Measurements from ENCODE around the gene ALG9. TPM values are rescaled to one million over a fixed set of nuclear protein-coding genes. Genes with fewer than 3 reads are reported as not detected.

The ALG9 gene
- polyA plus RNA-seq, 1 experiment, result 23.7 TPM

DNA sequence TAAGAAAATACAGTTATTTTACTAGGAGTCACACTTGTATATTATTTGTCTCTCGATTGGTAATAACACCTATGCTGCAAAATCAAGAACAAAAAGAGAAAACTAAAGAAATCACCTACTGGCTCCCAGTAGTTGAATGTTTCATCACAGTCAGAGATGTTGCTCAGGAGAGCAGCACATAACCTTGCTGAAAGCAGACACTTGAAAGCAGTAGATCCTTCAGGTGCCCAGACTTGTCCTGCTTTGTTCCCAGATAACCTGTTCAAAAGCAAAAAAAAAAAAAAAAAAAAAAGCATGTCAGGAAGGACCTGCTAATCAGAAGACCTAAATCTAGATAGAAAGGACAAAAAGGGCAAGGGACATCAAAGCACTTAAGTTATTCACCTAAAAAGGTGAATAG is 1.3 kb downstream of the ALG9 start:
- Histone ChIP-seq H3K27me3 (ENCODE audit: control insufficient read depth, insufficient read depth, low read length) (no peaks in the 10 kb centered on the region), H3K4me3 (ENCODE audit: low read depth, low read length) (no peak overlapping the region), H3K36me3 (ENCODE audit: control insufficient read depth, insufficient read depth, low read length) (peaks cover 3% of the 10 kb centered on the region)
- ChIA-PET POLR2A (no interaction called here), CTCF (interaction anchor here (0.6 to 2.2 kb wide), 11 partner anchors 9 to 265 kb away, joined by 3 to 9 read pairs (median 4); partner anchors contain the start of gene CFAP68)
- DNase-seq (ENCODE audit: low read depth), result no peak
- TF ChIP-seq, protein P1, sequence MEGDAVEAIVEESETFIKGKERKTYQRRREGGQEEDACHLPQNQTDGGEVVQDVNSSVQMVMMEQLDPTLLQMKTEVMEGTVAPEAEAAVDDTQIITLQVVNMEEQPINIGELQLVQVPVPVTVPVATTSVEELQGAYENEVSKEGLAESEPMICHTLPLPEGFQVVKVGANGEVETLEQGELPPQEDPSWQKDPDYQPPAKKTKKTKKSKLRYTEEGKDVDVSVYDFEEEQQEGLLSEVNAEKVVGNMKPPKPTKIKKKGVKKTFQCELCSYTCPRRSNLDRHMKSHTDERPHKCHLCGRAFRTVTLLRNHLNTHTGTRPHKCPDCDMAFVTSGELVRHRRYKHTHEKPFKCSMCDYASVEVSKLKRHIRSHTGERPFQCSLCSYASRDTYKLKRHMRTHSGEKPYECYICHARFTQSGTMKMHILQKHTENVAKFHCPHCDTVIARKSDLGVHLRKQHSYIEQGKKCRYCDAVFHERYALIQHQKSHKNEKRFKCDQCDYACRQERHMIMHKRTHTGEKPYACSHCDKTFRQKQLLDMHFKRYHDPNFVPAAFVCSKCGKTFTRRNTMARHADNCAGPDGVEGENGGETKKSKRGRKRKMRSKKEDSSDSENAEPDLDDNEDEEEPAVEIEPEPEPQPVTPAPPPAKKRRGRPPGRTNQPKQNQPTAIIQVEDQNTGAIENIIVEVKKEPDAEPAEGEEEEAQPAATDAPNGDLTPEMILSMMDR (IDR thresholded peaks at IDR 0.05; ENCODE audit: insufficient read depth, low read depth, low read length), result no peak

DNA sequence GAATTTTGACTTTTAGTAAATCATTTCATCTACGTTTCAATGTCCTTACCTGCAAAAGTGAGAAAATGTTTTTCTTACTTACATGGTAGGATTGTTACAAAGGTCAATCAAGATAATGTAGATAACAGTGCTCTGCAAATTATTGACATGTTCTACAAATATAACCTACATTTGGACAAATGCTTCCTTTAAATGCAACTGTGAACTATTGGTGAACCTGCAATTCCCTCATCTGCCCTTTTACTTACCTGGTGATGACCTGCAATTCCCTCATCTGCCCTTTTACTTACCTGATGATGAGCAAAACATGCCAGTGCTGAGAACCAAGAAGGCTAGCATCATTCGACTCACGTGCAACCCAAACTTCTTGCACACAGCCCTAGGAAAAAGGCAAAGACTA is 11.1 kb downstream of the ALG9 start:
- no peak overlapping the region for H3K4me3 ChIP-seq (ENCODE audit: low read depth, low read length)
- POLR2A ChIA-PET, result no interaction called here
- H3K27me3 ChIP-seq (ENCODE audit: control insufficient read depth, insufficient read depth, low read length), result no peaks in the 10 kb centered on the region
- H3K36me3 ChIP-seq (ENCODE audit: control insufficient read depth, insufficient read depth, low read length), result no peaks in the 10 kb centered on the region
- TF ChIP-seq, protein P1 (IDR thresholded peaks at IDR 0.05; ENCODE audit: insufficient read depth, low read depth, low read length), result no peak
- CTCF ChIA-PET, result interaction anchor here (1.0 to 2.8 kb wide), 3 partner anchors 8 to 18 kb away, joined by 3 to 9 read pairs (median 3); partner anchors contain the start of gene ALG9
- no peak for DNase-seq (ENCODE audit: low read depth)

DNA sequence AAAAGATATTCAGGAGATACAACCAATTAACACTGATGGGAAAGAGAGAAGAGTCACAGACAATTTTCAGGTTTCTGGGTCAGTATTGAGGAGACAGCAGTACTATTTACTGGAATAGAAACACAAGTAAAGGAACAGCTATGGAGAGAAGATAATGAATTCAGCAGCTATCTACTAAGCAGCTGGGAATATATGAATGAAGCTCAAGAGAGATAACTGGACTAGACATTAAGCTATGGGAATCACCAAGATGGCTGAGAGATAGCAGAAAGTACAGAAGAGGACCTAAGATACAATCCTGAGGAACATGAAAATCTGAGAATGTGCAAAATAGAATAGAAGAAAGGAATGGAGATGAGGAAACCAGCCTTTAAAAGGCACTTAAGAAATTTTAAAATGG is 15.9 kb downstream of the ALG9 start:
- no peak for DNase-seq (ENCODE audit: low read depth)
- no peaks in the 10 kb centered on the region for H3K27me3 ChIP-seq (ENCODE audit: control insufficient read depth, insufficient read depth, low read length)
- peaks cover 4% of the 10 kb centered on the region; the same call in 1 of the 2 replicates for H3K36me3 ChIP-seq (ENCODE audit: control insufficient read depth, insufficient read depth, low read length)
- ChIA-PET POLR2A (no interaction called here), CTCF (interaction anchor here (1.3 kb wide), 1 partner anchor 14 kb away, joined by 3 read pairs; no protein-coding TSS in a partner anchor)
- H3K4me3 ChIP-seq (ENCODE audit: low read depth, low read length), result no peak overlapping the region
- TF ChIP-seq, protein P1 (IDR thresholded peaks at IDR 0.05; ENCODE audit: insufficient read depth, low read depth, low read length), result no peak

DNA sequence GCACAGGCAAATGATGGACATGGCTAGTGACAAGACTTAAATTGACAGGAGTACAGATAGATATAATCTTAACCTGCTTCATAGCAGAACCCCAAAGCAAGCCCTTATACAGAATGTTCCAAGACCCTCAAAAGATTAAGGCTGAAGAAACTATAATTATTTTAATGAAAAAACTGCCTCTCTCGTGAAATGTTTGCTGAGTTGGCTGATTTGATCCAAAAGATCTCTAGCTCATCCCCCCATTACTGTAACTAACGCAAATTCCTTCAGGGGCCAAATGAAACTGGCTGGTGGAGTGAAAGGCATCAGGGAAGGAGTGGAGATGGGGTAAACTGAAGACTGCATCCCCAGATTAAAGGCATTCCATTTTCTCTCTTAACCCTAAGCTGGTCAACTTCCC is 19.3 kb downstream of the ALG9 start:
- POLR2A ChIA-PET, result no interaction called here

DNA sequence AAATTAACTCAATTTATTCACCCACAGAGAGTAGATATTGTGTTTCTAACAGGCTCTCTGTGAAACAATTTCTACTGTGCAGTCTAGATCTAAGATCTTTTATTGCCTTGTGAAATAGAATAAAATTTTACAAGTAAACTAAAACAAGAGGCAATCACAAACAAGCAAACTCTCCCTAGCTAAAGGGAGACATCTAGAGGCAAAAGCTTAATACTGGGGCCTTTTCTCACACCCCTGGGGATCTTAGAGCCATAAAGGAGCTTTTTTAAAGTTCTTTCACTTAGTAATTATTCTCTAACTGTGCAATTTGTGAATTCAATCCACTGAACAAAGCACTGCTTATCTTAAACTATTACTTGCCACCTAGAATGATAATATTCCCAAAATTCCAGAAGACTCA is 19.7 kb downstream of the ALG9 start:
- no peaks in the 10 kb centered on the region for H3K27me3 ChIP-seq (ENCODE audit: control insufficient read depth, insufficient read depth, low read length)
- TF ChIP-seq, protein P1 (IDR thresholded peaks at IDR 0.05; ENCODE audit: insufficient read depth, low read depth, low read length), result peak; percentile 64
- H3K4me3 ChIP-seq (ENCODE audit: low read depth, low read length), result no peak overlapping the region
- CTCF ChIA-PET, result interaction anchor here (0.6 to 2.1 kb wide), 8 partner anchors 9 to 398 kb away, joined by 3 to 7 read pairs (median 3); partner anchors contain the start of gene ALG9
- POLR2A ChIA-PET, result no interaction called here
- DNase-seq (ENCODE audit: low read depth), result no peak
- H3K36me3 ChIP-seq (ENCODE audit: control insufficient read depth, insufficient read depth, low read length), result peaks cover 4% of the 10 kb centered on the region

More for the DNA sequence above, 19.3 kb downstream of the ALG9 start:
- H3K36me3 ChIP-seq (ENCODE audit: control insufficient read depth, insufficient read depth, low read length), result peaks cover 4% of the 10 kb centered on the region
- CTCF ChIA-PET, result interaction anchor here (0.6 to 2.1 kb wide), 8 partner anchors 8 to 399 kb away, joined by 3 to 7 read pairs (median 3); partner anchors contain the start of gene ALG9
- TF ChIP-seq, protein P1 (IDR thresholded peaks at IDR 0.05; ENCODE audit: insufficient read depth, low read depth, low read length), result no peak
- no peaks in the 10 kb centered on the region for H3K27me3 ChIP-seq (ENCODE audit: control insufficient read depth, insufficient read depth, low read length)
- no peak for DNase-seq (ENCODE audit: low read depth)
- H3K4me3 ChIP-seq (ENCODE audit: low read depth, low read length), result no peak overlapping the region

All from BJ (cell line).